Omental fat pad (tissue), 4 donors: Measurements from ENCODE around the gene PSMD4. TPM values are rescaled to one million over a fixed set of nuclear protein-coding genes. Genes with fewer than 3 reads are reported as not detected.

Source experiments
- ATAC-seq: fragments of 150-250 bp; one replicate; pipeline ENCODE4 v1.9.1; 2016; ENCODE audit warnings: mild to moderate bottlenecking, moderate library complexity; ENCODE audit not compliant: low FRiP score
- DNase-seq: peaks from one replicate; pipeline ENCODE4 v3.0.0-alpha.2; 2019; ENCODE audit warnings: low spot score
- total RNA-seq, 4 donors: library from RNA; depleted of rRNA; stranded (reverse); fragments of >200 nt; gene quantifications; one replicate each; pipeline ENCODE4 v1.1.0, GENCODE V29; 2016
- TF ChIP-seq, protein P1 (sequence below), 3 donors: fragments of 450-650 bp; IDR thresholded peaks; one replicate each; pipeline ENCODE4 v1.5.1; 2016 to 2017; ENCODE audit warnings: antibody characterized with exemption in 3 of 3, mild to moderate bottlenecking in 3 of 3, moderate library complexity in 2 of 3

The PSMD4 gene
- total RNA-seq, 4 donors from 2014 or later: 96.4 to 148 (median 131) TPM

DNA sequence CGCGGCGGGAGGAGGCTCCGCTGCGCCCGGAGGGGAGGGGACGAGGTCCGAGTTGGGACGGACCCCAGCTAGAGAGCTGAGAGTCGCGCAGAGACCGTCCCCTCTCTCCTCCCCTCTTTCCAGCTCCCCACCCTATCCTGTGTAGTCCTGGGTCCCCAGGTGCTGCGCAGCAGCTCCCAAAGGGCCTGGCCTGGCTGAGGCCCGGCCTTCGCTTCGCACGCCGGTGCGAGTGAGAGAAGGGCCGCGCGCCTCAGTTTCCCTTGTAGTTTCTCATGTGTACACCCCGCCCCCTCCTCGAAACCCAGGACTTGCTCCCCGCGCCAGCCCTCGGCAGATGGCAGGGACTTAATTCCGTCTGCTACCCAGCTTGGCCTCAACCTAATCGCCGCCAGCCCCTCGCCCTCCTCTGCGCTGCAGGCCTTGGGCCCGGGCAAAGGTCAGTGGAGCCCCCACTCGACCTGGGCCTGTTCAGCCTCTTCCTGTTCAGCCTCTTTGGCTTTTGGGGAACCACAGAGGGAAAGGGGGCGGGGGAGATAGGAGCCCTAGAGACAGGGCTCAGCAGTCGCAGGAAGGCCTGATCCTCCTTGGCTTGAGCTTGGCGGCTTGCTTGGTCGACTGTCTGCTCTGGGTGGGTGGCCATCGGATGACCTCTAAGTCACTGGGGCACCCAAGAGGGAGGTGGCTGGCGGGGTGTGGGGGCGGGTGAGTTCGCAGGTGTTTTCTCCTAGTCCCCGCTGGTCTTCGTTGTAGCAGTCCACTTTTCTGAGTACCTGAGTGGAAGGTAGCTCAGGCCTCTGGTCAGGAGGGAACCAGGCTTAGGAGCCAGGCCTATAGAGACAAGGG, 28.6 kb downstream of the PSMD4 start:
- TF ChIP-seq, protein P1, sequence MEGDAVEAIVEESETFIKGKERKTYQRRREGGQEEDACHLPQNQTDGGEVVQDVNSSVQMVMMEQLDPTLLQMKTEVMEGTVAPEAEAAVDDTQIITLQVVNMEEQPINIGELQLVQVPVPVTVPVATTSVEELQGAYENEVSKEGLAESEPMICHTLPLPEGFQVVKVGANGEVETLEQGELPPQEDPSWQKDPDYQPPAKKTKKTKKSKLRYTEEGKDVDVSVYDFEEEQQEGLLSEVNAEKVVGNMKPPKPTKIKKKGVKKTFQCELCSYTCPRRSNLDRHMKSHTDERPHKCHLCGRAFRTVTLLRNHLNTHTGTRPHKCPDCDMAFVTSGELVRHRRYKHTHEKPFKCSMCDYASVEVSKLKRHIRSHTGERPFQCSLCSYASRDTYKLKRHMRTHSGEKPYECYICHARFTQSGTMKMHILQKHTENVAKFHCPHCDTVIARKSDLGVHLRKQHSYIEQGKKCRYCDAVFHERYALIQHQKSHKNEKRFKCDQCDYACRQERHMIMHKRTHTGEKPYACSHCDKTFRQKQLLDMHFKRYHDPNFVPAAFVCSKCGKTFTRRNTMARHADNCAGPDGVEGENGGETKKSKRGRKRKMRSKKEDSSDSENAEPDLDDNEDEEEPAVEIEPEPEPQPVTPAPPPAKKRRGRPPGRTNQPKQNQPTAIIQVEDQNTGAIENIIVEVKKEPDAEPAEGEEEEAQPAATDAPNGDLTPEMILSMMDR (IDR thresholded peaks at IDR 0.05): no peak
- ATAC-seq (no peak), DNase-seq (no peak)

DNA sequence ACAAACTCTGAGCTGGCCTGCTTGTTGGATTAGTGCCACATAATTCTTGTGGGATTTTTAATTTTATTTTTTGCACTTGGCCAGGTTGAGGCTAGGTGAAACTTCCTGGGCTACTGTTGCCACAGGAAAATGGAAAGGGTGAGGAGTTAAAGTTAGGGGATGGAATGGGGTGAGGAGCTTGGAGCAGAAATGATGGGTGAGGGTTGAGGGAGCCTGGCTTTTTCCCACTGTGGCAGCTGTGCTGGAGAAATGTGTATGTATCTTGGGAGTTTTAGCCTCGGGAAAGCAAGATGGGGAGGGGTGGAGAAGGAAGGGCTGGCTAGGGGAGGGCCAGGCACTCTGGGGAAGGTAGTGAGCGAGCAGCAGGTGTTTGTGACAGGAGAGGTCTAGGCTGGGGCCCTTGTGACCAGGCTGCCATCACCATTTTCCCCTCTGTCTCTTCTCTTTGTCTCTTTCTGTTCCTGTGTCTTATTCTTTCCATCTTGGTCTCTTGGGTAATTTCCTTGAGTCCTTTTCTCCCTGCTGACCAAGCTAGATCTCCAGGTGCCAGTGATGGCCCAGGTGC, 29.6 kb downstream of the PSMD4 start:
- TF ChIP-seq, protein P1 (IDR thresholded peaks at IDR 0.05): no peak
- no peak for DNase-seq
- no peak for ATAC-seq

DNA sequence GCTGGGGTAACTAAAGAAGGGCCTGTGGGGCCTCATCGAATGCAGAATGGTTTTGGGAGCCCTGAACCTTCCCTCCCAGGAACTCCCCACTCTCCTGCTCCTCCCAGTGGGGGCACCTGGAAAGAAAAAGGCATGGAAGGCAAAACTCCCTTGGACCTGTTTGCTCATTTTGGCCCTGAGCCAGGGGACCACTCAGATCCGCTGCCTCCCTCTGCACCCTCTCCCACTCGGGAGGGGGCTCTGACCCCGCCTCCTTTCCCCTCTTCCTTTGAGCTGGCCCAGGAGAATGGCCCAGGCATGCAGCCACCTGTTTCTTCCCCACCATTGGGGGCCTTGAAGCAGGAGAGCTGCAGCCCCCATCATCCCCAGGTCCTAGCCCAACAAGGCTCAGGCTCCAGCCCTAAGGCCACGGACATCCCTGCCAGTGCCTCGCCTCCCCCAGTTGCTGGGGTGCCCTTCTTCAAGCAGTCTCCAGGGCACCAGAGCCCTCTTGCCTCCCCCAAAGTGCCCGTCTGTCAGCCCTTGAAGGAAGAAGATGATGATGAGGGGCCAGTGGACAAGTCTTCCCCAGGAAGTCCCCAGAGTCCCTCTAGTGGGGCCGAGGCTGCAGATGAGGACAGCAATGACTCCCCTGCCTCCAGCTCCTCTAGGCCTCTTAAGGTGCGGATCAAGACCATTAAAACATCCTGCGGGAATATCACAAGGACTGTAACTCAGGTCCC, 32.2 kb downstream of the PSMD4 start:
- TF ChIP-seq, protein P1 (IDR thresholded peaks at IDR 0.05): no peak
- DNase-seq (no peak), ATAC-seq (no peak)

DNA sequence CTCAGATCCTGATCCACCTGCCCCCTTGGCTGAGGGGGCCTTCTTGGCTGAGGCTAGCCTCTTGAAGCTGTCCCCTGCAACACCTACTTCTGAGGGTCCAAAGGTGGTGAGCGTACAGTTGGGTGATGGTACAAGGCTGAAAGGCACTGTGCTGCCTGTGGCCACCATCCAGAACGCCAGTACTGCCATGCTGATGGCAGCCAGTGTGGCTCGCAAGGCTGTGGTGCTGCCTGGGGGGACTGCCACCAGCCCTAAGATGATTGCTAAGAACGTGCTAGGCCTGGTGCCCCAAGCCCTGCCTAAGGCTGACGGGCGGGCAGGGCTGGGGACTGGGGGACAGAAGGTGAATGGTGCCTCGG, 32.8 kb downstream of the PSMD4 start:
- ATAC-seq (no peak), DNase-seq (no peak)
- TF ChIP-seq, protein P1 (IDR thresholded peaks at IDR 0.05): no peak

DNA sequence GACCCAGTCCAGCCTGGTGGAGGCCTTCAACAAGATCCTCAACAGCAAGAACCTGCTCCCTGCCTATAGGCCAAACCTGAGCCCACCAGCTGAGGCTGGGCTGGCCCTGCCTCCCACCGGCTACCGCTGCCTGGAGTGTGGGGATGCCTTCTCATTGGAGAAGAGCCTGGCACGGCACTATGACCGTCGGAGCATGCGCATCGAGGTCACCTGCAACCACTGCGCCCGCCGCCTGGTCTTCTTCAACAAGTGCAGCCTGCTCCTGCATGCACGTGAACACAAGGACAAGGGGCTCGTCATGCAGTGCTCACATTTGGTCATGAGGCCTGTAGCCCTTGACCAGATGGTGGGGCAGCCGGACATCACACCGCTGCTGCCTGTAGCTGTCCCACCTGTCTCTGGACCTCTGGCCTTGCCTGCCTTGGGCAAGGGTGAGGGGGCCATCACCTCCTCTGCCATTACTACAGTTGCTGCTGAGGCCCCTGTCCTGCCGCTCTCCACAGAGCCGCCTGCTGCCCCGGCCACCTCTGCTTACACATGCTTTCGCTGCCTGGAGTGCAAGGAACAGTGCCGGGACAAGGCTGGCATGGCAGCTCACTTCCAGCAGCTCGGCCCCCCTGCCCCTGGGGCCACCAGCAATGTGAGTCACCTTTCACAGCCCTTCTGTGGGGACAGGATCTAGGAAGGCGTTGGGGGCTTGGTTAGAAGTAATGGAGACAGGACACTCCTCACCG, 33.4 kb downstream of the PSMD4 start:
- DNase-seq (no peak), ATAC-seq (no peak)
- TF ChIP-seq, protein P1 (IDR thresholded peaks at IDR 0.05): no peak

DNA sequence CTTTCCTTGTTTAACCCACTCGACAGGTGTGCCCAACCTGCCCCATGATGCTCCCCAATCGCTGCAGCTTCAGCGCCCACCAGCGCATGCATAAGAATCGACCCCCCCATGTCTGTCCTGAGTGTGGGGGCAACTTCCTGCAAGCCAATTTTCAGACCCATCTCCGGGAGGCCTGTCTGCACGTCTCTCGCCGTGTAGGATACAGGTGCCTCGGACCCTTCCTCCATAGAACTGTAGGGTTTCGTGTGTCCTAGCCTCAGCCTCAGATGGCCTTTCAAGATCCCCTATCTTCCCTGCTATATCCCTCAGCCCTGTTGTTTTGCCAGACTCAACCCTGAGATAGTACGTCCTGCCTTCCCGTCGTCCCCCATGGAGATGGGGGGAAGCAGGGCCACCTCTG, 34.0 kb downstream of the PSMD4 start:
- DNase-seq (no peak), ATAC-seq (no peak)
- TF ChIP-seq, protein P1 (IDR thresholded peaks at IDR 0.05): no peak
